Ovary (tissue), 9 donors: Measurements from ENCODE around the gene MSANTD7. TPM values are rescaled to one million over a fixed set of nuclear protein-coding genes. Genes with fewer than 3 reads are reported as not detected.

Experiments used
- DNase-seq, 5 donors: peaks; one replicate each; pipeline ENCODE4 v3.0.0-alpha.2; 2019 to 2020
- H3K27ac ChIP-seq, 2 donors: fragments of 200-600 bp; one replicate each; pipeline versions ENCODE4 v1.5.1 to v1.8.0; 2019 to 2022
- H3K27me3 ChIP-seq: fragments of 200-600 bp; one replicate; pipeline ENCODE4 v1.8.0; 2022
- H3K36me3 ChIP-seq: fragments of 200-600 bp; sonication (generic); one replicate; pipeline ENCODE4 v1.5.1; 2019
- H3K4me1 ChIP-seq: one replicate; pipeline ENCODE4 v1.8.1; 2013; ENCODE audit warnings: mild to moderate bottlenecking, moderate library complexity; ENCODE audit not compliant: insufficient read depth
- H3K4me3 ChIP-seq: fragments of 200-600 bp; sonication (generic); one replicate; pipeline ENCODE4 v1.5.1; 2017
- H3K9me3 ChIP-seq, 2 donors: fragments of 200-600 bp in 1 of 2; sonication (generic) in 1 of 2; one replicate each; pipeline versions ENCODE4 v1.5.1 to v1.8.1; 2013 to 2019; ENCODE audit warnings: mild to moderate bottlenecking in 1 of 2, moderate library complexity in 1 of 2
- EP300 ChIP-seq: sonication (generic); formaldehyde crosslinking; IDR thresholded peaks from one replicate; pipeline ENCODE4 v1.6.1; 2017; ENCODE audit warnings: antibody characterized with exemption
- POLR2A ChIP-seq: fragments of 450-650 bp; IDR thresholded peaks from one replicate; pipeline ENCODE4 v1.6.1; 2017; ENCODE audit warnings: antibody characterized with exemption, mild to moderate bottlenecking, moderate library complexity
- WGBS, 3 donors: extraction: QIAGEN DNeasy Blood & Tissue Kit in 1 of 3; methylation state at CpG; one replicate each; pipeline versions ENCODE4 v1.1.5 to v1.1.7; 2013 to 2017; 5-methylcytosine and 5-hydroxymethylcytosine counted together
- intact Hi-C, 4 donors: fragments of 100-400 bp; cut with DNase I; formaldehyde crosslinking; loops; one replicate each; pipeline versions ENCODE4 v1.11.0 to v1.15.1; 2022 to 2023
- polyA plus RNA-seq, 2 donors: library from polyadenylated mRNA; stranded (reverse); fragments of 200-250 nt in 1 of 2; fragments of 350-450 nt in 1 of 2; fragmentation: Illumina TruSeq in 1 of 2; extraction: RNeasy Lipid Tissue Mini Kit (QIAGEN cat#74804) in 1 of 2; gene quantifications; one replicate each; pipeline ENCODE4 v1.2.3, GENCODE V29; 2013 to 2014
- total RNA-seq, 7 donors: library from RNA; depleted of rRNA in 2 of 7; stranded (reverse); fragments of >200 nt in 2 of 7; fragmentation: NEBNext Ultra II Directional in 3 of 7; extraction: Animal tissue kit (Norgen Biotek cat#: 25700) in 3 of 7; gene quantifications; one replicate each; pipeline versions ENCODE4 v1.1.0 to v1.2.4, GENCODE V29; 2016 to 2023
- TF ChIP-seq, protein P1 (sequence below), 3 donors: fragments of 450-650 bp in 2 of 3; fragments of 200-600 bp in 1 of 3; IDR thresholded peaks; one replicate each; pipeline versions ENCODE4 v1.5.1 to v1.8.0; 2016 to 2022; ENCODE audit warnings: antibody characterized with exemption in 3 of 3, mild to moderate bottlenecking in 1 of 3
- donor health status: DM: no; HTN: no; CAD: no; lungs with moderate emphysema.
- donor health status: DM: no; HTN: no; CAD: no.
- donor health status: Bipolar disorder and iron deficiency.
- donor health status: DM: yes; HTN: yes; CAD: no.
- donor health status: DM: no; HTN: no; CAD: no.
- donor health status: DM: yes; HTN: yes; CAD: no.

The MSANTD7 gene
- total and polyA plus RNA-seq, 9 donors, result 6.7 to 15.1 (median 9.6) TPM

GRCh38 chr10:14837003-14837756 is 926 bp upstream of the MSANTD7 start:
- intact Hi-C loops, result loop anchor here in 1 of 4 donors (10.0 kb wide), 1 partner anchor 258 kb away; the partner anchor contains the start of gene RPP38

GRCh38 chr10:14838582-14839304 is 637 bp downstream of the MSANTD7 start:
- Histone ChIP-seq H3K4me1 (no peaks in the 10 kb centered on the region), H3K27me3 (no peaks in the 10 kb centered on the region), H3K9me3 (no peaks in the 10 kb centered on the region), H3K4me3 (peak overlapping the region; percentile 98), H3K36me3 (no peaks in the 10 kb centered on the region), H3K27ac (peak overlapping the region; percentile 45 to 92)
- 0 to 1% (median 1%) methylated on average over 47 to 60 of the region's 60 CpGs for WGBS, 3 donors
- TF ChIP-seq POLR2A (no peak), EP300 (no peak)
- TF ChIP-seq, protein P1, sequence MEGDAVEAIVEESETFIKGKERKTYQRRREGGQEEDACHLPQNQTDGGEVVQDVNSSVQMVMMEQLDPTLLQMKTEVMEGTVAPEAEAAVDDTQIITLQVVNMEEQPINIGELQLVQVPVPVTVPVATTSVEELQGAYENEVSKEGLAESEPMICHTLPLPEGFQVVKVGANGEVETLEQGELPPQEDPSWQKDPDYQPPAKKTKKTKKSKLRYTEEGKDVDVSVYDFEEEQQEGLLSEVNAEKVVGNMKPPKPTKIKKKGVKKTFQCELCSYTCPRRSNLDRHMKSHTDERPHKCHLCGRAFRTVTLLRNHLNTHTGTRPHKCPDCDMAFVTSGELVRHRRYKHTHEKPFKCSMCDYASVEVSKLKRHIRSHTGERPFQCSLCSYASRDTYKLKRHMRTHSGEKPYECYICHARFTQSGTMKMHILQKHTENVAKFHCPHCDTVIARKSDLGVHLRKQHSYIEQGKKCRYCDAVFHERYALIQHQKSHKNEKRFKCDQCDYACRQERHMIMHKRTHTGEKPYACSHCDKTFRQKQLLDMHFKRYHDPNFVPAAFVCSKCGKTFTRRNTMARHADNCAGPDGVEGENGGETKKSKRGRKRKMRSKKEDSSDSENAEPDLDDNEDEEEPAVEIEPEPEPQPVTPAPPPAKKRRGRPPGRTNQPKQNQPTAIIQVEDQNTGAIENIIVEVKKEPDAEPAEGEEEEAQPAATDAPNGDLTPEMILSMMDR (IDR thresholded peaks at IDR 0.05), result no peak
- peak; percentile 25 to 64 (median 61) for DNase-seq
- intact Hi-C loops, result loop anchor here in 1 of 4 donors (10.0 kb wide), 1 partner anchor 256 kb away; the partner anchor contains the start of gene RPP38

More at GRCh38 chr10:14837003-14837756, 926 bp upstream of the MSANTD7 start:
- TF ChIP-seq EP300, result no peak
- TF ChIP-seq, protein P1 (IDR thresholded peaks at IDR 0.05), result no peak
- TF ChIP-seq POLR2A, result no peak
- no peaks in the 10 kb centered on the region for H3K36me3 ChIP-seq
- WGBS, 3 donors, result 15 to 18% (median 17%) methylated on average over 14 of the region's 14 CpGs
- H3K4me1 ChIP-seq, result no peaks in the 10 kb centered on the region
- no peaks in the 10 kb centered on the region for H3K27me3 ChIP-seq
- H3K4me3 ChIP-seq, result peak overlapping the region; percentile 98
- DNase-seq, result no peak
- H3K9me3 ChIP-seq, result no peaks in the 10 kb centered on the region
- peak overlapping the region; percentile 87 to 92 for H3K27ac ChIP-seq

GRCh38 chr10:14839305-14839695 is 1.2 kb downstream of the MSANTD7 start:
- TF ChIP-seq POLR2A, result no peak
- TF ChIP-seq, protein P1 (IDR thresholded peaks at IDR 0.05), result no peak
- no peak for DNase-seq
- intact Hi-C loops, result loop anchor here in 1 of 4 donors (10.0 kb wide), 1 partner anchor 256 kb away; the partner anchor contains the start of gene RPP38
- Histone ChIP-seq H3K36me3 (no peaks in the 10 kb centered on the region), H3K27ac (peak overlapping the region in 1 of 2 donors; percentile 92), H3K27me3 (no peaks in the 10 kb centered on the region), H3K9me3 (no peaks in the 10 kb centered on the region), H3K4me1 (no peaks in the 10 kb centered on the region), H3K4me3 (peak overlapping the region; percentile 98)
- WGBS, 3 donors, result 6 to 11% (median 7%) methylated on average over 14 of the region's 14 CpGs

DNA sequence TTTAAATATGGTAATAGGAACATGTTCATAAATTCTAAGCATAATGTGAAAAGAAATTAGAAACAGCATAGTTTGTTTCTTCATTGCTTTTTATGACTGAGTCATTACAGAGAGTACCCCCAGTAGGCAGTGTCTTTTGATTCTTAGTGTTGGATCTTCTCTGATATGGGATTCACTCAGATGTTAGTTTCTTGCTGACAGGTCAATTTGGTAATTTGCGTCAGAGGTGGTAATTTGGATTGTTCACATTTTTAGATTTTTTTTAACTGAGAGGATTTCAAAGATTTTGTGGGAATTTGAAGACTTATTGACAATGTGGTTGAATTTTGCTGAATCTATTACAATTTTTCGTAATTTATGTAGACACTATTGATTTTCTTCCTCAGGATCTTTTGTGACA is 2.1 kb downstream of the MSANTD7 start:
- no peak for TF ChIP-seq POLR2A
- Histone ChIP-seq H3K9me3 (no peaks in the 10 kb centered on the region), H3K36me3 (no peaks in the 10 kb centered on the region), H3K27ac (no peak overlapping the region), H3K27me3 (no peaks in the 10 kb centered on the region), H3K4me1 (no peaks in the 10 kb centered on the region), H3K4me3 (no peak overlapping the region)
- no peak for DNase-seq
- WGBS, 3 donors, result 93 to 97% (median 94%) methylated on average over 2 of the region's 2 CpGs
- intact Hi-C loops, result no loop called here
